NB4 (cell line): ENCODE data around the gene RUBCN.
"Not testable (repeated sequence)": the region's sequence is repeated elsewhere in the genome, so short reads cannot be mapped to it uniquely, and the experiment has no call there.

Source experiments
- DNase-seq: peaks from one replicate; pipeline ENCODE4 v3.0.0; 2010; ENCODE audit warnings: low read depth
- H3K4me3 ChIP-seq: one replicate; pipeline ENCODE4 v1.5.1; 2011; ENCODE audit warnings: mild to moderate bottlenecking, low read depth, low read length, moderate library complexity
- CTCF ChIP-seq: IDR thresholded peaks from one replicate; pipeline ENCODE4 v1.5.1; 2012; ENCODE audit warnings: low read depth, low read length
- MAX ChIP-seq: IDR thresholded peaks from 2 replicates; pipeline ENCODE4 v1.6.1; 2011; ENCODE audit warnings: low read depth, low read length
- MYC ChIP-seq: IDR thresholded peaks from 2 replicates; pipeline ENCODE4 v1.6.1; 2011; ENCODE audit warnings: low read depth, low read length
- POLR2A ChIP-seq: IDR thresholded peaks from 2 replicates; pipeline ENCODE4 v1.6.1; 2011; ENCODE audit warnings: mild to moderate bottlenecking; ENCODE audit not compliant: insufficient read length; ENCODE audit errors: extremely low read depth

RUBCN gene

GRCh38 chr3:197730200-197730599 lies 6.5 kb downstream of the RUBCN start:
- TF ChIP-seq CTCF: no peak
- TF ChIP-seq MAX: no peak
- no peak for TF ChIP-seq POLR2A
- TF ChIP-seq MYC: no peak
- no peak for DNase-seq
- H3K4me3 ChIP-seq: no peak overlapping the region

- TF ChIP-seq MYC (no peak), CTCF (no peak), MAX (no peak), POLR2A (no peak)
- H3K4me3 ChIP-seq: no peak overlapping the region
- DNase-seq: no peak
Observed at GRCh38 chr3:197728487-197728886, 8.2 kb downstream of the RUBCN start.

GRCh38 chr3:197727878-197728277 lies 8.8 kb downstream of the RUBCN start:
- not testable (repeated sequence) for DNase-seq, H3K4me3 ChIP-seq

- TF ChIP-seq MAX (no peak), MYC (no peak), CTCF (no peak), POLR2A (no peak)
- DNase-seq: no peak
- no peak overlapping the region for H3K4me3 ChIP-seq
Observed at GRCh38 chr3:197722734-197723133, 14.0 kb downstream of the RUBCN start.

GRCh38 chr3:197720694-197721093 lies 16.0 kb downstream of the RUBCN start:
- no peak for TF ChIP-seq MYC
- no peak for TF ChIP-seq CTCF
- TF ChIP-seq POLR2A: no peak
- TF ChIP-seq MAX: no peak
- H3K4me3 ChIP-seq: no peak overlapping the region
- DNase-seq: no peak

GRCh38 chr3:197718891-197719290 lies 17.8 kb downstream of the RUBCN start:
- no peak for DNase-seq
- TF ChIP-seq CTCF (no peak), POLR2A (no peak), MAX (no peak), MYC (no peak)
- no peak overlapping the region for H3K4me3 ChIP-seq

- TF ChIP-seq MAX (no peak), POLR2A (no peak), CTCF (no peak), MYC (no peak)
- DNase-seq: no peak
- H3K4me3 ChIP-seq: no peak overlapping the region
Observed at GRCh38 chr3:197714251-197714650, 22.5 kb downstream of the RUBCN start.
